Right atrium auricular region (tissue), 2 donors: ENCODE data around the gene HEPN1. TPM values are rescaled to one million over a fixed set of nuclear protein-coding genes. Genes with fewer than 3 reads are reported as not detected.

ENCODE experiments used
- DNase-seq: peaks from one replicate; pipeline ENCODE4 v3.0.0-alpha.2; 2019; ENCODE audit warnings: low spot score
- H3K27ac ChIP-seq, 2 donors: fragments of 200-600 bp; sonication (generic); 1 replicate in 1 of 2; 2 replicates in 1 of 2; pipeline ENCODE4 v1.5.1; 2016 to 2019
- H3K27me3 ChIP-seq, 2 donors: fragments of 200-600 bp; sonication (generic); one replicate each; pipeline versions ENCODE4 v1.5.1 to v1.6.0; 2017 to 2019
- H3K36me3 ChIP-seq: fragments of 200-600 bp; sonication (generic); one replicate; pipeline ENCODE4 v1.5.1; 2016
- H3K4me1 ChIP-seq, 2 donors: fragments of 200-600 bp; sonication (generic); one replicate each; pipeline versions ENCODE4 v1.5.1 to v1.6.0; 2017 to 2019
- H3K4me3 ChIP-seq, 2 donors: fragments of 200-600 bp; sonication (generic); 1 replicate in 1 of 2; 2 replicates in 1 of 2; pipeline ENCODE4 v1.5.1; 2017 to 2019; ENCODE audit warnings: mild to moderate bottlenecking in 1 of 2, moderate library complexity in 1 of 2
- H3K9me3 ChIP-seq, 2 donors: fragments of 200-600 bp; sonication (generic); one replicate each; pipeline ENCODE4 v1.5.1; 2019
- total RNA-seq, 2 donors: library from RNA; depleted of rRNA; stranded (reverse); fragments of >200 nt; gene quantifications; one replicate each; pipeline ENCODE4 v1.1.0, GENCODE V29; 2016
- TF ChIP-seq, protein P1 (sequence below), 2 donors: fragments of 200-600 bp; sonication (generic); IDR thresholded peaks; one replicate each; pipeline ENCODE4 v1.5.1; 2019; ENCODE audit warnings: antibody characterized with exemption in 2 of 2

The HEPN1 gene
- total RNA-seq, 2 donors from 2014 or later, result not detected

DNA sequence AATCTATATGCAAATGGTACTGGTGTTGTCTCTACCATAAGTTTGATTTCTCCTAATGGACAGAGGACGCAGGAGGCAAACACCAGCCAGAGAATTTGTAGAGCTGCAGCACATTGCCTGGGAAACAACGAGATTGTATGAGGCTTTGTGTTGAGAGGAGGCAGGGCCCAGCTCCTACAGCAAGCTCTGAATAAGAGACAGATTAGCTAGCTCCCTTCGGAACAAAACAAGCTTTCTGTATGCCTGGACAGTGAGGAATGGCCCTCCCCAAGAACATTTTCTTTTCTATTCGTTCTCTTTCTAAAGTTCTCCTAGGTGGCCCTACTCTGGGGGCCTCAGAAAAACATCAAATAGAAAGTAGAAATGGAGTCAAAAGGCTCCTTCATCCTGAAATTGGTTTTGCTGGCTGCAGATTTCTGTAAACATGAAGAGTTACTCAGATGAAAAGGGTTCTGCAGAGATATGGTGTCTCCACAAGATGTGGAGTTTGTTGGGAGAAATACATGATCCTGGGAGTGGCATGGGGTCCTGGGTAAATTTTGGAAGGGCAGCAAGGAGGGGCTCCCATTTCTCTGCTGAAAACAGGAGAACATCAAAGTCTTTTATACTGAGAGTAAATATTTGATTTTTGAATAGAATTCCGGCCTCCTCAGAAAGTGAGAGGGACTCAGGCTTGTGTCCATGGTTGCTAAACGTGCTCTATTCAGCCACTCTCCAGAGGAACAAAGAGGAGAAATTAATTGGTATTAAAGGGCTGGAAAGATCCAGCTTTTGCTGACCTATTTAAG is 23.6 kb downstream of the HEPN1 start:
- Histone ChIP-seq H3K9me3 (no peaks in the 10 kb centered on the region), H3K27me3 (no peaks in the 10 kb centered on the region), H3K36me3 (no peaks in the 10 kb centered on the region), H3K4me1 (no peaks in the 10 kb centered on the region), H3K27ac (no peak overlapping the region), H3K4me3 (no peak overlapping the region)
- TF ChIP-seq, protein P1, sequence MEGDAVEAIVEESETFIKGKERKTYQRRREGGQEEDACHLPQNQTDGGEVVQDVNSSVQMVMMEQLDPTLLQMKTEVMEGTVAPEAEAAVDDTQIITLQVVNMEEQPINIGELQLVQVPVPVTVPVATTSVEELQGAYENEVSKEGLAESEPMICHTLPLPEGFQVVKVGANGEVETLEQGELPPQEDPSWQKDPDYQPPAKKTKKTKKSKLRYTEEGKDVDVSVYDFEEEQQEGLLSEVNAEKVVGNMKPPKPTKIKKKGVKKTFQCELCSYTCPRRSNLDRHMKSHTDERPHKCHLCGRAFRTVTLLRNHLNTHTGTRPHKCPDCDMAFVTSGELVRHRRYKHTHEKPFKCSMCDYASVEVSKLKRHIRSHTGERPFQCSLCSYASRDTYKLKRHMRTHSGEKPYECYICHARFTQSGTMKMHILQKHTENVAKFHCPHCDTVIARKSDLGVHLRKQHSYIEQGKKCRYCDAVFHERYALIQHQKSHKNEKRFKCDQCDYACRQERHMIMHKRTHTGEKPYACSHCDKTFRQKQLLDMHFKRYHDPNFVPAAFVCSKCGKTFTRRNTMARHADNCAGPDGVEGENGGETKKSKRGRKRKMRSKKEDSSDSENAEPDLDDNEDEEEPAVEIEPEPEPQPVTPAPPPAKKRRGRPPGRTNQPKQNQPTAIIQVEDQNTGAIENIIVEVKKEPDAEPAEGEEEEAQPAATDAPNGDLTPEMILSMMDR (IDR thresholded peaks at IDR 0.05), result no peak
- no peak for DNase-seq

DNA sequence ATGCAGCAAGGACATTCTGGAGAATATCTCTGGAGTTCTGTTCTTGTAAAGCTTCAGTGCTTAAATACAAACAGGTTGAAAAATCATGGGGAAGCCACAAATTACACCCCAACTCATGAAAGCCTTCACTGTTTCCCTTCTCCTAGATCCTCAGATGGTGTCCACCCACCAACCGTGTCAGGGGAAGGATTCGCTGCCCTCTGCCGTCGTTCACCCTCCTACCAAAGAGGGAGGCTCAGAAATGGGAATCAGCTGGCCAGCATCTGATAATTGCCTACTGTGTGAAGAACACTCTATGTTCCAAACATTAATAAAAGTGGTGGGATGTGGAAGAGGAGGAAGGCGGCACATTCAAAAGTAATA is 24.2 kb downstream of the HEPN1 start:
- Histone ChIP-seq H3K36me3 (no peaks in the 10 kb centered on the region), H3K27me3 (no peaks in the 10 kb centered on the region), H3K9me3 (no peaks in the 10 kb centered on the region), H3K27ac (no peak overlapping the region), H3K4me1 (no peaks in the 10 kb centered on the region), H3K4me3 (no peak overlapping the region)
- no peak for DNase-seq
- TF ChIP-seq, protein P1 (IDR thresholded peaks at IDR 0.05), result no peak

DNA sequence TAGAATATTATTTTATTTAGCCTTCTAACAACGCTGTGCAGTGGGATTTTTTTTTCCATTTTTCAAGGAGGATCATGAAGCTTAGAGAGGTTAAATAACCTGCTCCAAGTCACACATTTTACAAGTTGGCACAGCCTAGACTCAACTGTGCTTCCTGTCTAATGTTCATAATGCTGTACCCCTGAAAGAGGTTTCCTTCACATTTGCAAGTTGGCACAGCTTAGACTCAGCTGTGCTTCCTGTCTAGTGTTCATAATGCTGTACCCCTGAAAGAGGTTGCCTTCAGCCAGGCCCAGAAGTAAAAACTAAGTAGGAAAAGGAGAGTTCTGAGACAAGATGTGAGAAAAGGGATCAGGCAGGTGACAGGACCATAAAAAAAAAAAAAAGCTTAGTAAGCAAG is 24.7 kb downstream of the HEPN1 start:
- no peaks in the 10 kb centered on the region for H3K36me3 ChIP-seq
- no peaks in the 10 kb centered on the region for H3K9me3 ChIP-seq
- no peak for DNase-seq
- H3K27ac ChIP-seq, result no peak overlapping the region
- H3K27me3 ChIP-seq, result no peaks in the 10 kb centered on the region
- H3K4me3 ChIP-seq, result no peak overlapping the region
- TF ChIP-seq, protein P1 (IDR thresholded peaks at IDR 0.05), result no peak
- no peaks in the 10 kb centered on the region for H3K4me1 ChIP-seq

DNA sequence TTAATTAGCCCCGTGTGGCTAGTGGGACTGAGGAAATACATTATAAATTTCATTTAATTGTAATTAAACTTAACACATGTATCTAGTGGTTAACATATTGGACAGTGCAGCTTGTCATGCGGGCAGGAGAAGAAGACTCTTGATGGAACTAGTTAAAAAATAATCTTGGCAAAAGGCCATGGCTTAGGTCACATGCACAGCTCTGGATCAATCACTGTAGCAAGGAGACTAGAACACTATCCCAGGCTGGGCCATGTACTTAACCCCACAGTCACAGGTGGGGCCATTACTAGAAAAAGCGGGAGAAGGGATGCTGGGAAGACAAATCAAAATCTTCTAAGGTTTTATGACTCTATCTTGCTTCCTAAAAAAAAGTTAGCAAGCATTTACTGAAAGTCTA is 25.5 kb downstream of the HEPN1 start:
- H3K27ac ChIP-seq, result no peak overlapping the region
- TF ChIP-seq, protein P1 (IDR thresholded peaks at IDR 0.05), result no peak
- H3K4me3 ChIP-seq, result no peak overlapping the region
- no peaks in the 10 kb centered on the region for H3K27me3 ChIP-seq
- DNase-seq, result no peak
- H3K9me3 ChIP-seq, result no peaks in the 10 kb centered on the region
- no peaks in the 10 kb centered on the region for H3K36me3 ChIP-seq
- H3K4me1 ChIP-seq, result no peaks in the 10 kb centered on the region

DNA sequence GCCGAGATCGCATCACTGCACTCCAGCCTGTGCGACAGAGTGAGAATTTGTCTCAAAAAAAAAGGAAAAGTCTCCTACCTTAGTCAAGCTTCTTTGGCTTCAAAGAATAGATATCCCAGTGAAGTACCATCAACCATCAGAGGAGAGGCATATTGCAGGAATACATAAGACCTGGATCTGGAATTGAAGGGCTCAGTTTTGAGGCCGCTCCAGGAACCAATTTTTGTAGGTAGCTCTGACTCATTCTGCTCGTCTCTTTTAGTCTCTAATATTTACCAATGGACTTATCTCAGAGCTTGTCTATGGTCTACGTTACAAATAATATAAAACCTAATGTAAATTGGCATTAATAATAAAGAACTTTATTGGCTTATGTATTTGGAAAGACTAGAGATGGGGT is 26.8 kb downstream of the HEPN1 start:
- Histone ChIP-seq H3K27ac (no peak overlapping the region), H3K9me3 (no peaks in the 10 kb centered on the region), H3K36me3 (no peaks in the 10 kb centered on the region), H3K4me3 (no peak overlapping the region), H3K27me3 (no peaks in the 10 kb centered on the region), H3K4me1 (no peaks in the 10 kb centered on the region)
- TF ChIP-seq, protein P1 (IDR thresholded peaks at IDR 0.05), result no peak
- no peak for DNase-seq

DNA sequence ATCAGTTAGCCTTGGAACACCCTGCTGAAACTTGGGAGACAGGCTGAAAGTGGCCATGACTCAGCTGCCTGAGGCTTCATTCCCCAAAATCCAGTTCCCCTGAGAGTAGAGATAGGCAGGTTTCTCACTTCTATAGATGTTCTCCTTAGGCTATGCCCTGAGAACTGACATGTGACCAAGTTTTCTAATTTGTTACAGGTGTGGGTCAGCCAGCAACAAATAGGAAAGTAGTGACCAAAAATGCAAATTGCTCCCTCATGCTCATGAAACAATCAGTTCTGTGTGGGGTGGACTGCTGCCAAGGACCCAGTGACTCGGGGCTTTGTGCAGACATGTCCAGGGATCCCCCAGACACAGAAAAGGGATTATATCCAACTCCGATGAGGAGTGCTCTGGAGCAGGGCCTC is 27.7 kb downstream of the HEPN1 start:
- Histone ChIP-seq H3K27me3 (no peaks in the 10 kb centered on the region), H3K27ac (no peak overlapping the region), H3K4me3 (no peak overlapping the region), H3K4me1 (no peaks in the 10 kb centered on the region), H3K36me3 (no peaks in the 10 kb centered on the region), H3K9me3 (no peaks in the 10 kb centered on the region)
- TF ChIP-seq, protein P1 (IDR thresholded peaks at IDR 0.05), result no peak
- no peak for DNase-seq
